Neural cell (in vitro differentiated cells): Measurements from ENCODE around the gene NDOR1. TPM values are rescaled to one million over a fixed set of nuclear protein-coding genes. Genes with fewer than 3 reads are reported as not detected.

ENCODE experiments used
- H2AFZ ChIP-seq: fragments of 200-600, 300-800 bp; sonication (generic), shearing (Covaris generic); 2 replicates; pipeline ENCODE4 v1.6.0; 2014; ENCODE audit warnings: low read depth, mild to moderate bottlenecking, antibody characterized with exemption, low read length, moderate library complexity
- H3F3A ChIP-seq: fragments of 200-600 bp; shearing (Covaris generic); 2 replicates; pipeline ENCODE4 v1.6.1; 2016; ENCODE audit warnings: mild to moderate bottlenecking, moderate library complexity, mixed read lengths, antibody characterized with exemption, low read length; ENCODE audit not compliant: insufficient read depth, poor library complexity, severe bottlenecking
- H3K27ac ChIP-seq: fragments of 200-600, 300-800 bp; sonication (generic), shearing (Covaris generic); 2 replicates; pipeline ENCODE4 v1.5.1; 2014; ENCODE audit warnings: mild to moderate bottlenecking, low read length, moderate library complexity
- H3K27me3 ChIP-seq: fragments of 300-800, 200-600 bp; sonication (generic), shearing (Covaris generic); 2 replicates; pipeline ENCODE4 v1.6.0; 2014; ENCODE audit warnings: mild to moderate bottlenecking, low read depth, low read length, moderate library complexity; ENCODE audit not compliant: insufficient read depth
- H3K36me3 ChIP-seq: fragments of 300-800, 200-600 bp; sonication (generic), shearing (Covaris generic); 2 replicates; pipeline ENCODE4 v1.5.1; 2014; ENCODE audit warnings: mild to moderate bottlenecking, antibody characterized with exemption, low read length, moderate library complexity; ENCODE audit not compliant: insufficient read depth
- H3K4me2 ChIP-seq: fragments of 300-800, 200-600 bp; sonication (generic), shearing (Covaris generic); 2 replicates; pipeline ENCODE4 v1.6.0; 2014; ENCODE audit warnings: mild to moderate bottlenecking, low read length
- H3K4me3 ChIP-seq: fragments of 300-800, 200-600 bp; sonication (generic), shearing (Covaris generic); 2 replicates; pipeline ENCODE4 v1.5.1; 2014; ENCODE audit warnings: mild to moderate bottlenecking, low read length, moderate library complexity
- H3K79me2 ChIP-seq: fragments of 200-600 bp; shearing (Covaris generic); replicated peaks from 2 replicates; pipeline ENCODE4 v1.6.0; 2014; ENCODE audit warnings: mild to moderate bottlenecking, low read length, moderate library complexity; ENCODE audit not compliant: insufficient read depth
- H3K9ac ChIP-seq: fragments of 300-800, 200-600 bp; sonication (generic), shearing (Covaris generic); 2 replicates; pipeline ENCODE4 v1.6.1; 2016; ENCODE audit warnings: mild to moderate bottlenecking, low read length, mixed read lengths
- H3K9me2 ChIP-seq: fragments of 200-600 bp; shearing (Covaris generic); 2 replicates; pipeline ENCODE4 v1.6.1; 2016; ENCODE audit warnings: mild to moderate bottlenecking, low read length, mixed read lengths; ENCODE audit not compliant: insufficient read depth
- H3K9me3 ChIP-seq: fragments of 200-600, 300-800 bp; sonication (generic), shearing (Covaris generic); 2 replicates; pipeline ENCODE4 v1.6.1; 2016; ENCODE audit warnings: mild to moderate bottlenecking, mixed run types, low read length, moderate library complexity, mixed read lengths
- H4K20me1 ChIP-seq: fragments of 200-600 bp; shearing (Covaris generic); 2 replicates; pipeline ENCODE4 v1.6.1; 2016; ENCODE audit warnings: mild to moderate bottlenecking, mixed run types; ENCODE audit not compliant: insufficient read depth
- EP300 ChIP-seq: fragments of 450-650 bp; conservative IDR thresholded peaks from 2 replicates; pipeline ENCODE4 v1.6.1; 2014; ENCODE audit warnings: antibody characterized with exemption, mild to moderate bottlenecking, moderate library complexity; ENCODE audit not compliant: poor library complexity, severe bottlenecking
- EZH2 ChIP-seq: fragments of 200-600, 300-800 bp; shearing (Covaris generic), sonication (generic); IDR thresholded peaks from 2 replicates; pipeline ENCODE4 v1.6.1; 2014; ENCODE audit warnings: antibody characterized with exemption, low read length, borderline replicate concordance, mild to moderate bottlenecking; ENCODE audit not compliant: insufficient read depth, poor library complexity, severe bottlenecking
- MXI1 ChIP-seq: fragments of 450-650 bp; conservative IDR thresholded peaks from 2 replicates; pipeline ENCODE4 v1.6.1; 2014; ENCODE audit warnings: antibody characterized with exemption, mild to moderate bottlenecking; ENCODE audit not compliant: poor library complexity, severe bottlenecking
- POLR2AphosphoS5 ChIP-seq: IDR thresholded peaks from 2 replicates; pipeline ENCODE4 v1.6.1; 2012
- RAD21 ChIP-seq: fragments of 450-650 bp; conservative IDR thresholded peaks from 2 replicates; pipeline ENCODE4 v1.6.1; 2014; ENCODE audit warnings: antibody characterized with exemption, mild to moderate bottlenecking, moderate library complexity
- SMC3 ChIP-seq: fragments of 450-650 bp; conservative IDR thresholded peaks from 2 replicates; pipeline ENCODE4 v1.6.1; 2014; ENCODE audit warnings: antibody characterized with exemption, mild to moderate bottlenecking, moderate library complexity; ENCODE audit not compliant: poor library complexity
- TAF1 ChIP-seq: IDR thresholded peaks from 2 replicates; pipeline ENCODE4 v1.6.1; 2012; ENCODE audit warnings: low read depth
- polyA plus RNA-seq: library from polyadenylated mRNA; depleted of rRNA; stranded (reverse); fragments of >200 nt; gene quantifications from 2 replicates; pipeline ENCODE4 v1.2.3, GENCODE V29; 2014
- TF ChIP-seq, protein P1 (sequence below): IDR thresholded peaks from 2 replicates; pipeline ENCODE4 v1.6.1; 2012; ENCODE audit warnings: borderline replicate concordance
- TF ChIP-seq, protein P2 (sequence below): fragments of 450-650 bp; IDR thresholded peaks from 2 replicates; pipeline ENCODE4 v1.5.1; 2014; ENCODE audit warnings: antibody characterized with exemption, mild to moderate bottlenecking, moderate library complexity; ENCODE audit not compliant: poor library complexity, severe bottlenecking

The NDOR1 gene
- polyA plus RNA-seq, 1 donor from 2014 or later = 18.2 TPM

DNA sequence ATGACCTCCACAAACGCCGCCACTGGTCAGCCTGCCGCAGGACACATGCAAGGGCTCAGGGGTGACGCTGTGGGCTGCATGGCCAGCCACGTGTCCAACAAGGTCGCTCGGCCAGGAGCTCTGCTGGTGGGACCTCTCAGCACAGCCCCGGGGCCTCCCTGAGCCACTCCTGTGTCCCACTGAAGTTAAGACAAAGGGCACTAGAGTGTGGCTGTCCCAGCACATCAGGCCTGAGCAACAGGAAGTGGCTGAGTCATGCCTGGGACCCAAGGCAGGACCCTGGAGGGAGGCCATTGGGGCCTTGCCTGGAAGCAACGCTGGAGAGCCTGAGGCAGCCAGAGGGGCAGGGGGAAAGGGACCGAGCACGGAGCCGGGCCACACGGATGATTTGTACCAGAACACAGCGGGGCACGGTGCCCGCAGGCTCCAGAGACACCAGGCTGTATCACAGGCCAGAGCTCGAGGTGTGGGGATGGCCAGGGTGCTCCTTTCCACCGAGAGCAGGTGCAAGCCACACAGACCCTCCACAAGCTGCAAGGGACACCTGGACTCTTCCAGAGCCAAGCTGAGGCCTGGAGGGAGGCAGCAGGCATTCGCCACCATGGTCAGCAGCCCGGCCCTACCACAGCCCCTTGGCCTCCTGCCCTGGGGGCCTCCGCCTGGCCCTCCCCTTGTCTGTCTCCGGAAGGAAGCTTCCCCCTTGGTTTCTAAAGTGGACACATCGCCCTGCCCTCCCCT is 27.1 kb upstream of the NDOR1 start:
- Histone ChIP-seq H3K4me3 (no peak overlapping the region), H3K79me2 (no peaks in the 10 kb centered on the region), H3K36me3 (no peaks in the 10 kb centered on the region), H3K9me3 (no peaks in the 10 kb centered on the region), H3K4me2 (no peak overlapping the region), H2AFZ (no peak overlapping the region), H3K27me3 (no peaks in the 10 kb centered on the region), H4K20me1 (no peaks in the 10 kb centered on the region), H3F3A (no peaks in the 10 kb centered on the region), H3K9ac (no peak overlapping the region), H3K27ac (no peak overlapping the region), H3K9me2 (no peaks in the 10 kb centered on the region)
- TF ChIP-seq EP300 (no peak), TAF1 (no peak), POLR2AphosphoS5 (no peak), RAD21 (no peak), MXI1 (no peak), EZH2 (no peak), SMC3 (no peak)
- TF ChIP-seq, protein P1, sequence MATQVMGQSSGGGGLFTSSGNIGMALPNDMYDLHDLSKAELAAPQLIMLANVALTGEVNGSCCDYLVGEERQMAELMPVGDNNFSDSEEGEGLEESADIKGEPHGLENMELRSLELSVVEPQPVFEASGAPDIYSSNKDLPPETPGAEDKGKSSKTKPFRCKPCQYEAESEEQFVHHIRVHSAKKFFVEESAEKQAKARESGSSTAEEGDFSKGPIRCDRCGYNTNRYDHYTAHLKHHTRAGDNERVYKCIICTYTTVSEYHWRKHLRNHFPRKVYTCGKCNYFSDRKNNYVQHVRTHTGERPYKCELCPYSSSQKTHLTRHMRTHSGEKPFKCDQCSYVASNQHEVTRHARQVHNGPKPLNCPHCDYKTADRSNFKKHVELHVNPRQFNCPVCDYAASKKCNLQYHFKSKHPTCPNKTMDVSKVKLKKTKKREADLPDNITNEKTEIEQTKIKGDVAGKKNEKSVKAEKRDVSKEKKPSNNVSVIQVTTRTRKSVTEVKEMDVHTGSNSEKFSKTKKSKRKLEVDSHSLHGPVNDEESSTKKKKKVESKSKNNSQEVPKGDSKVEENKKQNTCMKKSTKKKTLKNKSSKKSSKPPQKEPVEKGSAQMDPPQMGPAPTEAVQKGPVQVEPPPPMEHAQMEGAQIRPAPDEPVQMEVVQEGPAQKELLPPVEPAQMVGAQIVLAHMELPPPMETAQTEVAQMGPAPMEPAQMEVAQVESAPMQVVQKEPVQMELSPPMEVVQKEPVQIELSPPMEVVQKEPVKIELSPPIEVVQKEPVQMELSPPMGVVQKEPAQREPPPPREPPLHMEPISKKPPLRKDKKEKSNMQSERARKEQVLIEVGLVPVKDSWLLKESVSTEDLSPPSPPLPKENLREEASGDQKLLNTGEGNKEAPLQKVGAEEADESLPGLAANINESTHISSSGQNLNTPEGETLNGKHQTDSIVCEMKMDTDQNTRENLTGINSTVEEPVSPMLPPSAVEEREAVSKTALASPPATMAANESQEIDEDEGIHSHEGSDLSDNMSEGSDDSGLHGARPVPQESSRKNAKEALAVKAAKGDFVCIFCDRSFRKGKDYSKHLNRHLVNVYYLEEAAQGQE = no peak
- TF ChIP-seq, protein P2, sequence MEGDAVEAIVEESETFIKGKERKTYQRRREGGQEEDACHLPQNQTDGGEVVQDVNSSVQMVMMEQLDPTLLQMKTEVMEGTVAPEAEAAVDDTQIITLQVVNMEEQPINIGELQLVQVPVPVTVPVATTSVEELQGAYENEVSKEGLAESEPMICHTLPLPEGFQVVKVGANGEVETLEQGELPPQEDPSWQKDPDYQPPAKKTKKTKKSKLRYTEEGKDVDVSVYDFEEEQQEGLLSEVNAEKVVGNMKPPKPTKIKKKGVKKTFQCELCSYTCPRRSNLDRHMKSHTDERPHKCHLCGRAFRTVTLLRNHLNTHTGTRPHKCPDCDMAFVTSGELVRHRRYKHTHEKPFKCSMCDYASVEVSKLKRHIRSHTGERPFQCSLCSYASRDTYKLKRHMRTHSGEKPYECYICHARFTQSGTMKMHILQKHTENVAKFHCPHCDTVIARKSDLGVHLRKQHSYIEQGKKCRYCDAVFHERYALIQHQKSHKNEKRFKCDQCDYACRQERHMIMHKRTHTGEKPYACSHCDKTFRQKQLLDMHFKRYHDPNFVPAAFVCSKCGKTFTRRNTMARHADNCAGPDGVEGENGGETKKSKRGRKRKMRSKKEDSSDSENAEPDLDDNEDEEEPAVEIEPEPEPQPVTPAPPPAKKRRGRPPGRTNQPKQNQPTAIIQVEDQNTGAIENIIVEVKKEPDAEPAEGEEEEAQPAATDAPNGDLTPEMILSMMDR = no peak

DNA sequence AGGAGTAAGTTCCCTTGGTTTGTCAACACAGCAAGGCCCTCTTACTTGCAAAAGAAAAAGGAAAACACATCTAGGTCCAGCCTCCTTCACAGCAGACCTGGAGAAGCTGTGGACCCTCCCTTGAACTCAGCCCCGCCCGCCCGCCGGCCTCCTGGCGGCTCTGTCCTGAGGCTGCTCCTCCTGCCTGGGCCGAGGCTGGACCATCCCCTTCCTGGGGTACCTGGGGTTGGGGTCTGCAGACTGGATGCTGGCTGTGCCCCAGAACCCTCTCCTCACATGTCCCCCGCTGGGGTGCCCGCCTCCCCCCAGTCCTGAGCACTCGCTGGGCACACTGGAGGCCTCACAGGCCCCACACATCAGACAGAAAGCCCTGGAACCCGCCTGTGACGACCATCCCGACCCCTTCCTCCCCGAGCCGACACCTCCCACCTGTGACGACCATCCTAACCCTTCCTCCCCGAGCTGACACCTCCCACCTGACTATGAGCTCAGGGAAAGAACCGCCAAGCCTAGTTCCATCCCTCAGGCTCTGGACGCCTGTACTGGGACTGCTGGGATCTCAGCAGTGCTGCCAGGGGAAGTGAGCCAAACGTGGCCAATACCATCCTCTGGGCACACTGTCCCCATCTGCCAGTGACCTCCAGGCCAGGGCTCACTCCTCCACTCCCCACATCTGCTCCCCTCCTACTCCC is 26.4 kb upstream of the NDOR1 start:
- no peak overlapping the region for H3K4me3 ChIP-seq
- H3K9me3 ChIP-seq = no peaks in the 10 kb centered on the region
- H2AFZ ChIP-seq = no peak overlapping the region
- H3K79me2 ChIP-seq = no peaks in the 10 kb centered on the region
- no peak overlapping the region for H3K4me2 ChIP-seq
- H3K27me3 ChIP-seq = no peaks in the 10 kb centered on the region
- H3K36me3 ChIP-seq = no peaks in the 10 kb centered on the region
- TF ChIP-seq, protein P1 = no peak
- TF ChIP-seq, protein P2 = no peak
- no peak for TF ChIP-seq POLR2AphosphoS5
- no peak for TF ChIP-seq EZH2
- no peak for TF ChIP-seq TAF1
- no peak for TF ChIP-seq MXI1
- no peak for TF ChIP-seq EP300
- no peak for TF ChIP-seq RAD21
- no peak for TF ChIP-seq SMC3
- H4K20me1 ChIP-seq = no peaks in the 10 kb centered on the region
- no peaks in the 10 kb centered on the region for H3K9me2 ChIP-seq
- H3K27ac ChIP-seq = no peak overlapping the region
- H3K9ac ChIP-seq = no peak overlapping the region
- H3F3A ChIP-seq = no peaks in the 10 kb centered on the region
